GM21526 (cell line): ENCODE measurements around the gene PTPN13.

Experiments
- ATAC-seq: cut with Tn5 transposase; IDR thresholded peaks from one replicate; pipeline ENCODE4 v1.9.1; 2021; ENCODE audit warnings: moderate library complexity; ENCODE audit not compliant: unreplicated experiment, low FRiP score

PTPN13 gene

DNA sequence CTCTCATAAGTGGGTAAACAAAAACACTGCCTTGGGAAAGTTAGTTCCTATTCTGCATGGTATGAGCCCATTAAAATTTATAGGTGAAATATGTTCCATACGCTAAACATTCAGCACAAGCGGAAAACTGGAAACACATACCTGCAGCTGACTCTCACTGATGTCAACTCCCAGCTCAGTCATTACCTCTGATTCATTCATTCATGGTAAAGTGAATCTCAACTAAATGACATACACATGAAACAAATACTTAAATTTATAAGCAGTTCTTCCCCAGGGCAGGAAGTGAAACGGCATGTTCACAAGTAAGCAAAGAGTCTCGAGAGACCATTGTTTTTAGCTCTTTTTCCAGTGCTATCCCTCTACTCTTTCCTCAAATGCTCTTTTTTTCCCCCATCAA lies 253.5 kb downstream of the PTPN13 start:
- ATAC-seq: no peak

GRCh38 chr4:86848136-86848535 lies 254.0 kb downstream of the PTPN13 start:
- ATAC-seq: no peak

DNA sequence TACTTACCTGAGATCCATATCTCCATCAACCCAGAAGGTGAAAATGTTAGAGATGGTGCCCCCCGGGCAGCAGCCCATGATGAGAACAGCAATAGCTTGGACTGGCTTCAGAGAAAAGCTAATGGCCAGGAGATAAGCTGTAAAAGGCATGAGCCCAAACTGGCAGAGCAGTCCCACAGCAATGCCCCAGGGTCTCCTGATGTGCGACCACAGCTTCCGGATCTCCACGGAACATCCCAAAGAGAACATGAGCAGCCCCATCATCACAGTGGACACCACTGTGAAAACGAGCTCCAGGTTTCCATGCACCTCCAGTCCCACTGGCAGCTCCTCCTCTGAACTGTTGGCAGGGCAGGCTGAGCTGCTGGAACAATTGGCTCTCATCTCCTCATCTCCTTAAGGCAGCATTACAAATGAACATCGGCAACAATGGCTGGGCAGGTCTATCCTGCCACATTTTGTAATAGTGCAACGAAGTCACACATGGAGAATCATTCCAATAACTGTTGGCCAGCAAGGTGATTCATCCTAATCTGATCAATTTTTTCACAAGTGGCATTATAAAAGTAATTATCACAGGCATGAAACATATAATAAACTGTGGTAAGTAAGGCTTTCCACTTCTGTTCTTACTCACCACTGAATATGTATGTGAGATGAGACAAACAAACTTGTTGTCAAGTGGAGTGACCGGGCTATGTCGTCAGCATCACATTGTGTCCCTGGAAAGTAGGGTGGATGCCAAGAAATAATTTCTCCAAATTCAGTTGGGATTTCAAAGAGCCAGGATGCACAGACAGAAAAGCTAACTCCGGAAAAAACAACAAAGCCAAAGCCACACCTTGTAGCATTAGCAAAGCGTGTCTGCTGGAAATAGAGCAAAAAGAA lies 254.9 kb downstream of the PTPN13 start, which contains the start of gene SLC10A6:
Gene SLC10A6 (minus strand): TSS at position 653 of the 888 bp plus-strand sequence. CDS start 269 bp downstream, at position 384.
- no peak for ATAC-seq

DNA sequence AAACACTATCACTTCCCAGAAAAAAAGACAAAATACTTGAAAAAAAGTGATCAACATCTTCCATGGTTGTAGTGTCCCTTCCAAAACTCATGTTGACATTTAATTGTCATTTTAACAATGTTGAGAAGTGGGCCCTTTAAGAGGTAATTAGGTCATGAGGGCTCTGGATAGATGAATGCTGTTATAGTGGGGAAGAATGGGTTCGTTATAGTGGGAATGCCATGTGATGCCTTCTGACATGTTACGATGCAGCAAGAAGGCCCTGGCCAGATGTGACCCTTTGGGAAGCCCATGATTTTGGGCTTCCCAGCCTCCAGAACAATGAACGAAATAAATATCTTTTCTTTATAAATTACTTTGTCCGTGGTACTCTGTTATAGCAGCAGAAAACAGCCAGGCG lies 259.1 kb downstream of the PTPN13 start:
- ATAC-seq: no peak

- ATAC-seq: no peak
These were observed 261.5 kb downstream of the PTPN13 start for GRCh38 chr4:86855572-86855971.

DNA sequence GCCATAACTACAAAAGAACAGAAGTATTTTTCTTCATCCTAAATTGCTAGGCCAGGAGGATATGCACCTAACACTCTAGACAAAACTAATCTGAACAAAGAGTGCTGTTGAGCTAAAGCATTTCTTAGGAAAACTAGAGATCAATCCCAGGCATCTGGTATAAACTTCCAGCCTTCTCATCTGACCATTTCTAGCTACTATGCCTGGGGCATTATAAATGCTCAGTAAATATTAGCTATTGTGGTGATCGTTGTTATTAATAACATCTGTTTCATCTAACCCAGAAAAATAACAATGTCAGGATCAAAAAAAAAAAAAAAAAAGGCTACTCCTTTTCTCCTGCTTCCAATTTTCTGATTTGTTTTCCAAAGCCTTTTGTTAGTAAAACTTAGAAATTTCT lies 262.8 kb downstream of the PTPN13 start:
- ATAC-seq: no peak

GRCh38 chr4:86857341-86858052 lies 263.4 kb downstream of the PTPN13 start:
- no peak for ATAC-seq
